ENCODE data around the gene DYNC2LI1.

DYNC2LI1 gene

DNA sequence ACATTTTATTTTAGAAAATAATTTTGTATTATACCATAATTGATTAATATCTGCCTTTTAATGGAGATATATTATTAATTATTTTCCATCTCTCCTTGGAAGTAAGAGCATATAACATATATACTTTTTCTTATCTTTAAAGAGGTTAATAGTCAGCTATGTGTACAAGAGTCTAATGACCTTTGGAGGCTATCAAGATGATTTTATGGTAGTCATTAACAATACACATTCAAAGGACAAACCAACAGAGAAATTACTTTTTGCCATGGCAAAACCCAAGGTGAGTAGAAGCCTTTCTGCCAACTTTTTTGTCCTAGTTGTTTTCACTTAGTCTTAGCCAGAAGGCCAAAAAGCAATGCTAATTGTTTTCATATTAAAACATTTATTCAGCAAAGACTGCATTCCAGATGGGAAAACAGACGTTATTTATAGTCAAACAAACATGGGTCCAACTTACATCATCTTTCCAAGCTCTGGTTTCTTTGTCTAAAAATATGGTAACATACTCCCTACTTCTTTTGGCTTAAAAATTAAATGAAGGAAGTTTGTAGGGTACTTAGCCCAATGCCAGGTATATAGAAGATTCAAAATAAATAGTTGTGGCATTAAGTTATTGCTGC lies 9.6 kb upstream of the DYNC2LI1 start:
- no peak for DNase-seq

DNA sequence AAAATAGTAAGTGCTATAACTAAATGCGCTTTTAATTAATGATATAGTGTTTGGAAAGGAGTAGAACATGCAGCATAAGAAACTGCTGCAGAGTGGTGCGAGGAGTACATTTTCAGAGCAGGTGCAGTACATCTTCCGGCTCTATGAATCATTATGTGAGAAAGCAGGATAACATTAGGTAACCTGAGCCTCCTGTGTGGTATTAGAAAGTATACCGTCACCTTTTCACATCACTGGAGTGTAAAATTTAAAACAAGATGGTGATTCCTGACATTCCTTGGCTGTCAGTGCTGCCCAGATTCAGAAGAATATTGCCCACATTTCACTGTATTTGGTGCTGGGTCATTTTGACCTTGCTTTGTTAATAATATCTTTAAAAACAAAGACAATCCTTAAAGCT lies 7.8 kb upstream of the DYNC2LI1 start:
- no peak for DNase-seq

DNA sequence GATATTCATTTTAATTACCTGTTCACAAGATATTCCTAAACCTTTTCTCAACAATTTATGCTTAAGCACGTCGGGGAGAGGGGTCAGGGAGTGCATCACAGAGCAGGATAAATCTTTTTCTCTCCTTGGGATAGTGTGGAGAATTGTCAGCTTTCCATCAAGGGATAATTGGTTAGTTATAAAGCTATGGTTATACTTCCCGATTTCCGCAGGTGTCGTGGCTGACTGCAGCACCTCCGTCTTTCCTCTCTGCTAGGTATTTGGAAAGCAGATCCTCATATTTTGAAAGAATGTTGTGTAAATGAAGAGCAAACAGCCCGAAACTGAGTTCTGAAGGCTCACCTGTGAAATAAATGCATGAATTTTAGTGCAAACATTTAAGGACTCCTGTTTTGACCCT lies 778 bp downstream of the DYNC2LI1 start:
- no peak for DNase-seq

DNA sequence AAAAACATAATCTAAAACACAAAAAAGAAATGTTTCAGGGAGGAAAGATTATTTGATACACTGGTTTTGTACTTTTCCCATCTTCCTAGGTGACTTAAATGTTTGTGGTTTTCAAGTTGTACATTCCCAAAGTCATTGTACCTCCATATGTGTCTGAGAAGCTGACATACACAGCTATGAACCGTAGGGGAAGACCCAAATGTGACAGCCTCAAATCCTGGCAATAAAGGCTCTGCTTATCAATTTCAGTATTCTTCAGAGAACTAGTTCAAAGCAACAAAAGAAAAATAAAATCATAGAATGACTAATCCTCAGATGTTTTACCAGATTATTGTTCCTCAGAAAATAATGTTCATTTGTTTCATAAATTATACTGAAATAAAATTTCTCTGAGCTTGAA lies 2.5 kb downstream of the DYNC2LI1 start:
- DNase-seq = no peak

DNA sequence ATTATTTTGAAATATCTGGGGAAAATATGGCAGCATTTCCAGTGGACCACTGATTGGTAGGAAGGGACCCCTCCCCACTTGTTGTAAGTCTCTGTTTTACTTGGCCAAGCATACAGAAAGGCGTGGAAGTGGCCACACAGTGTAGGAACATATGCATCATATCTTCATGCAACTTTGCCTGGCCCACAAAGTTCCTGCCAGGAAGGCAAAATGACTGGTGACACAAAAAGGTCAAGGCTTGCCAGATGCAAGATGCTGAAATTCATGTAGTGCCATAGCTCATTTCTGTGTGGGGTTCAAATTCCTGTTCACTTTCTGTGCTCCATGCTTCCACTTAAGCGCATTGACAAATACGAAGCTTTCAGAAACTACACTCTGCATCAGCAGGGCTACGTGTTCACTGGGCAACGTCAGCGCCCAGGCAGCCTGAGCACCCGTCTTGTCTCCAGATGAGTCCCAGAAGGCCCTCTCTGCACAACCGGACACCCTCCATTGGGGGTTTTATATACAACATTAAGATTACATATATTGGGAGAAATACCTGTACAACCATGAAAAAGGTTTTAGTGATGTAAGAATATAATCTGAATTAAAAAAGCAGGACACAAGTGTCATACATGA lies 3.6 kb downstream of the DYNC2LI1 start:
- no peak for DNase-seq

DNA sequence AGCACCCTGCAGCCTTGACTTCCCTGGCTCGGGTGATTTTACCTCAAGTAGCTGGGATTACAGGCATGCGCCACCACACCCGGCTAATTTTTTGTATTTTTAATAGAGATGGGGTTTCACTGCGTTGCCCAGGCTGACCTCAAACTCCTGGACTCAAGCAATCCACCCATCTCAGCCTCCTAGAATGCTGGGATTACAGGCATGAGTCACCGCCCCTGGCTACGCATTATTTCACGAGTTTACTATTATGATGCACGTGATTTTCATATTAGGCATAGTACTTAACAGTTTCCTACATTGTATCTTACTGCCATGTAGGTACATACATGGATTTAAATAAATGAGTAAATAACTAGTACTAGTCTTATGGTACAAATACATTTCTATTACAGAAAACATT lies 4.4 kb downstream of the DYNC2LI1 start:
- DNase-seq = no peak

DNA sequence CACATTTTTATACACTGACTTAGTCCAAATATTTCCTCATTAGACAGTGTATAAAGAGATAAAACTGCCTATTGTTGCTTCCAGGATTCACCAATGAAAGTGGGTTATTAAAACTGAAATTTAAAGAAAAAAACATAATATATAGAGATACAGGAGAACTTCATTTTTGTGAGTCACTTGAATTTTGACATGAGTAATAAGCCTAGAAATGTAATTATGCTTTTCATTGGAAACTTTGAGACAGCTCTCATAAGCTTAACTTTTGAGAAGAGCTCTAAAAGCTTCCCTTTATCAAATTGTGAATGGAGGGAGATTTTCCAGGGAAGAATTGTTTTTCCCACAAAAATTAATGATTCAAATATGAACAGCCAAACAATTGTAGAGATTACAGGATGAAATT lies 14.1 kb downstream of the DYNC2LI1 start:
- no peak for DNase-seq

DNA sequence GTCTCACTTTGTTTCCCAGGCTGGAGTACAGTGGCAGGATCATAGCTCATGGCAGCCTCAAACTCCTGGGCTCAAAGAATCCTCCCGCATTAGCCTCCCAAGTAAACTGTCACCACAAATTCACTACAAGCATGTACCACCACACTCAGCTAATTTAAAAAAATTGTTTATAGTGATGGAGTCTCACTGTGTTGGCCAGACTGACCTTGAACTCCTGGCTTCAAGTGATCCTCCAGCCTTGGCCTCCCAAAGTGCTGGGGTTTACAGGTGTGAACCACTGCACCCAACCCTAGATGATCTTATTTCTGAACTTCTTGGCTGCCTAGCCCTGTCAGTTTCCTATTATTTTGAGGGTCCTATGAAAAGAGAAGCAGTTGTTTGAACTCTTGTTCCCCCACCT lies 14.8 kb downstream of the DYNC2LI1 start:
- DNase-seq = no peak

DNA sequence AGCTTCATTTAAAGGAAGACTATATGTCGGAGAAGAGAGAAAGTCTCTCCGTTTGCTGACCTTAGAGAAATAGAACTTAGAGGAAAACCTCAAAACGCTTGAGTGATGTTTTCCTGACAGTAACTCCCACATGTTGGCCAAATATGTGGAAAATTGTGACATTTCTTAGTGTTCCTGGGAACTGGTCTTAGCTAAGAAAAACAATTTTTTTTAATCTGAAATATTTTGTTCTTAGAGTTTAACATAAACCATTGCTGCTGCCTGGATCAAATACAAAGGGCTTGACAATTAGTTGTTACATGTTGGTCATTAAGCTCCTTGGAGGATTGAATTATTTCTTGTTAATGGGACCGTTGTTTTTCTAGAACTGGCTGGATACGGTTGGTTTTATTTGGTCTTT lies 16.3 kb downstream of the DYNC2LI1 start:
- no peak for DNase-seq

DNA sequence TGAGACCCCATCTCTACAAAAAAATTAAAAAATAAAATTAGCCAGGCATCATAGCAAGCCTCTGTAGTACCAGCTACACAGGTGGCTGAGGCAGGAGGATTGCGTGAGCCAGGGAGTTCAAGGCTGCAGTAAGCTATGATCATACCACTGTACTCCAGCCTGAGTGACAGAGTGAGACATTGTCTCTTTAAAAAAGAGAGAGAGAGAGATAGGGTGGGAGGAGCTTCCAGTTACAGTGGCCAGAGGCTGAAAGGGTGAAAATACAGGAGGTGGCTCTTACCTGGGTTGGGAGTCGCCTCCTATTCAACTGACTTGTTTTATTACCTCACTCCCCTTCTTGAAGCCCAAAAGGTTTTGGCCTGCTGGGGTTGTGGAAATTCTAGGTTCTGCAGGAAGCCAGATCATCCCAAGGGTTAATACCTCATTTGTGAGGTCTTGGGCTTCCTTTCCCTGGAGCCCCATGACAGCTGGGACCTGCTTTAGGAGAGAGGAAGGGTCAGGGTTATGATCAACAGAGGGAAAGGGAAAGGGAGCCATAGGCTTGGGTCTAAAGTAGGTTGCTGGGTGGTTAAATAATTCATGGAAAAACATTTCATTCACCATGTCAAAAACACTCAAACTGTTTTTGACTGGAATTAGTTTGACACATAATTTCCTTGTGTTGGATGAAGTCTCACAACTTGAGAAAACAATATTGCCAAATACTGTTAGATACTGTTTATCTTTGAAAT lies 17.4 kb downstream of the DYNC2LI1 start:
- no peak for DNase-seq

DNA sequence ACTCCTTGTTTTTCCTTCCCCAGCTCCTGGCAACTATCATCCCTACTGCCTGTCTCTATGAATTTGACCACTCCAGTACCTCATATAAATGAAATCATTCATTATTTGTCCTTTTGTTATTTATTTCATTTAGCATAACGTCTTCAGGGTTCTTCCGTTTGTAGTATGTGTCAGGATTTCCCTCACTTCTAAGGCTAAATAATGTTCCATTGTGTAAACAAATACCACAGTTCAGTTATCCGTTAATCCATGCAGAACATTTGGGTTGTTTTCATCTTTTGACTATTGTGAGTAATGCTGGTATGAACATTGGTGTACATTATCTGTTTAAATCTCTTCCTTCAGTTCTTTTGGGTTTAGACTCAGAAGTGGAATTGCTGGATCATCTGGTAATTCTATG lies 18.8 kb downstream of the DYNC2LI1 start:
- no peak for DNase-seq

DNA sequence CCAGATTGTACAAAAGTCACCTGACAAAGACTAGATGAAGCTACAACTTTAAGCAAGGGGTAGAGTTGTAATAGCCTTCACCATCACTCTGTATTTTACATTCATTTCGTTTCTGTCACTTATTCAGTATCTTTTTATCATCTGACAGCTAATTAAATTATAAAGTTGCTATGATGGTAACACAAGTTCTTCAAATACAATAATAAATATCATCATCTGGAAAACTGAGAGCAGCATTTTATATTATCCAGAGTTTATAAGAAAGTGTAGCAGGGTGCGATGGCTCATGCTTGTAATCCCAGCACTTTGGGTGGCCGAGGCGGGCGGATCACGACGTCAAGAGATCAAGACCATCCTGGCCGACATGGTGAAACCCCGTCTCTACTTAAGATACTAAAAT lies 21.1 kb downstream of the DYNC2LI1 start:
- DNase-seq = no peak

DNA sequence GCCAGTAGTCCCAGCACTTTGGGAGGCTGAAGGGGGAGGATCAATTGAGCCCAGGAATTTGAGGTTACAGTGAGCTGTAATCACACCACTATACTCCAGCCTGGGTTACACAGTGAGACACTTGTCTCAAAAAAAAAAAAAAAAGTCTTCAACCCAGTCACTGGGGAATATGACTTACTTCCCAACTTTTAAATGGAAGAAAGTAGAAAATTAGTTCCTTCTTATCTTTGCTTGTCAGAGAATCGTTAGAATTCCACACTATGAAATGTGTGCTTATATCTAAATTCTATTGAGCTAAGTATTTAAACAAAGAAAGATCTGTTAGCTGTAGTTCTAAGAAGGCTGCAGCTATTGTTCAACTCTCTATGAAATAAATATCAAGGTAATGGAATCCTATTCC lies 22.4 kb downstream of the DYNC2LI1 start:
- DNase-seq = no peak

DNA sequence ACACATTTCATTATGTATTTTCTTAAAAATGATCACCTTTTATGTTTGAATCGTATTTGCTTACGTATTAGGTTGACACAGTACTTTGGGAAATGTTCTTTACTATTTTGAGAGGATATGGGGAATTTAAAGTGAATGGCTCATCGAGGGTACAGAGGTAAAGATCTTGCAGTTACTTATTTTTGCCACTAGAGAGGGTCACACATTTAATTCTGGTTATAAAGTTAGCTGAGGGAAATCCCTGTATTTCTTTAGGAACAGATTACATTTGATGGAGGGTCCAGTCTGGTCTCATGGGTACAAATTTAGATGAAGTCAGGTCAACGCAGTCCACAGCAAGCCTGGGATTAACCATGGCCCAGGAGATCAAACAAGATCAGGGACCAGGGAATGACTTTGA lies 24.5 kb downstream of the DYNC2LI1 start:
- DNase-seq = peak in 2 of 4 experiments; percentile 9 to 10

DNA sequence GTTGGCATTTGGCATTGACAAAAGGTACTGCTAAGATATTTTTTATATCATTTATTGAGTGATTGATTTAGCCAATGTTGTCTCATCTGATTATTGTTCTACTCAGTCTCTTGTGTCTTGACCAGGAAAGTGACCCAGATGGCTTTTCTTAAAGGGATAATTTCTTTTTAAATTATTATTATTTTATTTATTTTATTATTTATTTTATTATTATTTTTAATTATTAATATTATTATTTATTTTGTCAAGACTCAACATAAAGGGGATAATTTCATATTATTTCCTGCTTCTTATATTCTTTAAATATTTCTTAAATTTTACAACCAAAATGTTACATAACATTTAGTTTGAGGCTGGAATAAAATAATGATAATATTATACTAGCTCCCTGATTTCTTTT lies 27.1 kb downstream of the DYNC2LI1 start:
- no peak for DNase-seq

DNA sequence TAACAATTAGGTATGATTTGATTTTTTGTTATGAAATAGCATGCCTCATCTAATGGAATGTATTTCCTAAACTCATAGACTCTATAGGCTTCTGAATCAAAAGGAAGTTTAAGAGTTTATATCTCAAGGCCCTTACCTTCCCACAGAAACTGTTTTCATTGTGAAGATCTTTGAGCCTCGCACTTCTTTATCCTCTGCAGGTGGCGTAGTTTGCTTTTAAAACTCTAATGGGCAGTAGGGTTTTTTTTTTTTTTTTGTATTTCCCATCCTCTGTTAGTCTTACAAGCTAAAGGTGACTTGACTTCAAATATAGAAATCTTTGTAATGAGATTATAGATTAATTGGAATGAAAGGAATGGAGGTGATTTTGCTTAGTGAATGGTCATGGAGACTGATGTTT lies 28.3 kb downstream of the DYNC2LI1 start:
- DNase-seq = no peak

DNA sequence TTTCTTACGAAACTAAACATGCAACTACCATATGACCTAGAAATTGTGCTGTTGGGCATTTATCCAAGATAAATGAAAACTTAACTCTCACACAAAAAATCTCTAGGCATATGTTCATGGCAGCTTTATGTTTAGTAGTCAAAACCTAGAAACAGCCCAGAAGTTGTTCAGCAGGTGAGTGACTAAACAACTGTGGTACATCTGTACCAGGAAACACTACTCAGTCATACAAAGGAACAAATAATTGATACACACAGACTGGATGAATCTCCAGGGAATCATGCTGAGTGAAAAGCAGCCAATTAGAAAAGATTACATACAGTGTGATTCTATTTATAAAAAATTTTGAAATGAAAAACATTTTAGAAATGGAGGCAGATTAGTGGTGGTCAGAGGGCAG lies 29.3 kb downstream of the DYNC2LI1 start:
- no peak for DNase-seq

DNA sequence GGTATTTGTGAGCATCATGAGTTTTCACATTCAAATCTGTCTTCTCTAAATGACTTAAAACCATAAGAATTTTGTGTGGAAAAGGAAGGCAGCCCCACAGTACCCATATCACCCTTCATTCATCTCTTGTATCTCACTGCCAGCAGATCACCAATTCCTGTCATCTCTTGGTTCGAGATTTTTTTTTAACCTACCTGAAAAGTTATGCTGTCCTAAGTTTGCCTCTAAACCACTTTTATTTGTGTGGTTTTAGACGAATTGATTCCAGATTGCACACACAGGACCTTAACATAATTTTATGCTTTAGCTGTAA lies 32.8 kb downstream of the DYNC2LI1 start:
- DNase-seq = no peak

DNA sequence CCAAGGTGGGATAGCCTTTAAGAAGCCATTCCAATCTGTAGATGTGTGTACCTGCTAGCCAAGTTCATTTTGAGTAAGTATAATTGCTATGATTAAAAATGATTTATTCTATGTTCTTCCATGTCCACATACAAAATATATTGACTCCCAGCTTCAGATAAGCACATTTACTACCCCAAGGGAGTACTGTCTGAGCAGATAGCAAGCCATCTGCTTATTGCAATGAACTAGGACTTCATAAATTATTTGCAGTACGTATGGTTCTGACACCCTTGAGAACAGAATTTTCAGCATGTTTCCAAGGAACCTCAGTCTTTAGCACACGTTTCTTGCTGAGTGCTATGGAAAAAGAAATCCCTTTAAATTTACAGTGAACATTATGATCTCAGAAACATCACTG lies 36.6 kb downstream of the DYNC2LI1 start:
- no peak for DNase-seq

DNA sequence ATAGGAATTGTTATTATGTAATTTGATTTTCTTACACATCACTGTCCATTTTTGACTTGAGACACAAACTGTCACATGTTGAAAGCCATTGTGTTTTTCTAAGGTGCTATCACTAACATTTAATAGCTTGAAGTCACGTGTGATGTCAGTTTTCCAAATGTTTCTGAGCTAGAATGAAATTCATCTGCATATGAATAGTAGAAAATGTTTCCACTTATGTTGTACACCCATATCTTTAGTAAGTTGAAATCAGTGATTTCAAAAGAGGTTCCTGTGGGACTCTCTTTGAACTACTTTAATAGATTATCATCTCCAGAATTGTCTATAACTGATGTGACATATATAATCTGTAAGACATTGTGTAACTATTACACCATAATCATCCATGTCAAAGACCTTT lies 37.0 kb downstream of the DYNC2LI1 start:
- DNase-seq = no peak

DNA sequence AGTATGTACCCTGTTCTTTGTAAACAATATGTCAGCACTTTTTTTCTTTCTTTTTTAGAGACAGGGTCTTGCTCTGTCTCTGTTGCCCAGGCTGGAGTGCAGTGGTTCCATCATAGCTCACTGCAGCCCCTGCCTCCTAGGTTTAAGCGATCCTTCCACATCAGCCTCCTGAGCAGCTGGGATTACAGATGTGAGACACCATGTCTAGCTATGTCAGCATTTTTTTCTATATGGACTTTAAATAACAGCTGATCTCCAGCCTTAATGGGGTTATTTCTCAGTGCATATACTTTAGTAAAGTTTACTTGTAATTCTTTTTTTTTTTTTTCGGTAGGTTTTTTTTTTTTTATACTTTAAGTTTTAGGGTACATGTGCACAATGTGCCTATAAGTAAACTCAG lies 38.2 kb downstream of the DYNC2LI1 start:
- no peak for DNase-seq

DNA sequence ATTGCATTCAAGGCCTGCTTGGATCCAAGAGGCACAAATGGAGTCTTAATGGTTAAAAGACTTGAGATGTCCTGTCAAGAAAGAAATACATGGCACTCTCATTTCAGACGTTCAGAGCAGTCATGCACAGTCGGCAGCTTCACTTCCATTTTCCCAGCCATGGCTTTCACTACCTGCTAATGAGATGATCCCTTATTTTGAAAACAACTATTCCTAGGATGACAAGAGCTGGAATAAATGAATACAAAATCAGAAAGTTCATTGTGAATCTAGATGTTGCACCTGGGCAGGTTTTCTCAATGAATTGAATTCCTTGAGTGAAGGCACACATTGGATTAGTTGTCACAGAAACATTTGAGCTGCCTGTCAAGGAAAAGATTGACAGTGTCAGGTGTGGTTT lies 39.1 kb downstream of the DYNC2LI1 start:
- DNase-seq = no peak

DNA sequence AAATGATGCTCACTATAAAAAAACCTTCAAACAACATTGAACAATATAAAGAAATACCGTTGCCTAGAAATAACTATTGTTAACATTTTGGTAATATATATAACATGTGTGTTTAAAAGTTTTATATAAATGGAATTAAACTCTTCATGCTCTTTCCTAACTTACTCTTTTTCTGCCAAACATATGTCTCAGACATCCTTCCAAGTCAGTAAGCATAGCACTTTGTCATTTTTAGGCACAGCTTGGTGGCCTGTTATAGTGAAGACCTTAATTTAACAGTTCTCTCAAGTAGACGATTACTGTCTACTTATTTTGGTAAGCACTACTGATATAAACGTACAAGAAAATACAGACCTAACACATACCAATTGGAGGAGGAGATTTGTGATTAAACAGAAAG lies 40.9 kb downstream of the DYNC2LI1 start:
- DNase-seq = no peak

DNA sequence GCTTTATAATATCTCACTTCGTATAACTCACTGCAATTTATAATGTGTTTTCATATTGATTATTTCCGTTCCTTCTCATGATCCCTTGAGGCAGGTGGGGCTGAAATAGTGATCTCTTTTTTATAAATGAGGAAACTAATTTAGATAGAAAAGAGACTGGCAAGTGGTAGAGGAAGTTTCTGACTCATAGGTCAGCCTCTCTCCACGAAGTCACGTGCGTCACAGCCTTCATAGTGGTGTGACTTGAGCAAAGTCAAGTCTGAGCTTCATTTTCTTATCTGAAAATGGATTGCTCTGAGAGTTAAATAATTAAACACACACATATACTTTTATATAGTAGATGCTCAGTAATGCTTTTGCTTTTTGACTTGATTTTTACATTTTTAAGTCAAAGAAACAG lies 44.9 kb downstream of the DYNC2LI1 start:
- peak; percentile 75 to 89 (median 86) for DNase-seq
